ENCODE results near the gene NEK7.

- TF ChIP-seq CTCF (IDR thresholded peaks at IDR 0.05; ENCODE audit: low read depth, low read length) (no peak), EZH2phosphoT487 (IDR thresholded peaks at IDR 0.05; ENCODE audit: low read depth) (no peak)
Measured at GRCh38 chr1:198232378-198232777, 75.6 kb downstream of the NEK7 start.

All from OCI-LY3 (cell line).